ENCODE measurements around the gene CDHR1.
"Not testable (repeated sequence)": the region's sequence is repeated elsewhere in the genome, so short reads cannot be mapped to it uniquely, and the experiment has no call there.

CDHR1 gene

DNA sequence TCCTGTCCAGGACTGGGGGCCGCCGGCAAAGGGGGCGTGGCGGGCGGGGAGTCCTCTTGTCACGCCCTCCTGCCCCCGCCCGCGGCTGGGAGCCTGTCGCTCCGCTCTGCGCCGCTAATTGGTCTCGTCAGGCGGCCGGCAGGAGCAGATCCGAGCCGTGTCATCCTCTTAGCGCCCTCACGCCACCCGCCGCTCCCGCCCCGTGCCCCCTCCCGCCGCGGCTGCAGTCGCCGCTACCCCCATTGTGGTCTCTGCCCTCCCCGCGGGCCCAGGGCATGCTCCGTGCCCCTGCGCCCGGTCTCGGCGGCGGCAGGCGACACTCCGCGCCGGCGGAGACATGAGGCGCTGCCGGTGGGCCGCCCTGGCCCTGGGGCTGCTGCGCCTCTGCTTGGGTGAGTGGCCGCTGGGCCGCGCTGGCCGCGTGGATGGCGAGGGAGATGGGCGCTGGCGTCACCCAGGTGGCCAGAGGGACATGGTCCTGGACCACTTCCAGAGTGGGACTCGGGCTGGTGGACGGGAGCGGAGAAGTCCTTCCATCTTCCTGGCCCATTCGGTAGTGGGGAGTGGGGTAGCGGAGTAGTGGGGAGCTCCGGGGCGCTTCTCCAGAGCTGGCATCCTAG, at the start of gene CDHR1:
Gene CDHR1, plus strand, starts transcription at position 114 of the 620 bp plus-strand sequence. Its CDS starts 224 bp downstream, at position 338.
- peak; percentile 70 for DNase-seq

DNA sequence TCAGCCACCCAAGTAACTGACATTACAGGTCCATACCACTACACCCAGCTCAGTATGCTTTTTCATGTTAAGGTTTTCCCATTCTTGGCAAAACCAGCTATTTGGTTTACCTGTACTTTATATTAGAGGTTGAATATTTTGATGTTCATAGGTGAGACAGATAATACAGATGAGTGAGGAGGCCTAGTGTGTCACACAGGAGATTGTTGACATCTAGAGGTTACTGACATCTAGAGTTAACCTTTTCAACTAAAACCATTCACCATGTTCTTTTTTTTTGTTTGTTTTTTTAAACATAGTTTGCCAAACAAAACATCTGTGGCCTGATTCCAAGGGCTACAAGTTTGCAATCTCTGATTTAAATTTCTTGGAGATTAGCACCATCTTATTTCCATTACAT, 47.0 kb upstream of the CDHR1 start:
- no peak for DNase-seq

DNA sequence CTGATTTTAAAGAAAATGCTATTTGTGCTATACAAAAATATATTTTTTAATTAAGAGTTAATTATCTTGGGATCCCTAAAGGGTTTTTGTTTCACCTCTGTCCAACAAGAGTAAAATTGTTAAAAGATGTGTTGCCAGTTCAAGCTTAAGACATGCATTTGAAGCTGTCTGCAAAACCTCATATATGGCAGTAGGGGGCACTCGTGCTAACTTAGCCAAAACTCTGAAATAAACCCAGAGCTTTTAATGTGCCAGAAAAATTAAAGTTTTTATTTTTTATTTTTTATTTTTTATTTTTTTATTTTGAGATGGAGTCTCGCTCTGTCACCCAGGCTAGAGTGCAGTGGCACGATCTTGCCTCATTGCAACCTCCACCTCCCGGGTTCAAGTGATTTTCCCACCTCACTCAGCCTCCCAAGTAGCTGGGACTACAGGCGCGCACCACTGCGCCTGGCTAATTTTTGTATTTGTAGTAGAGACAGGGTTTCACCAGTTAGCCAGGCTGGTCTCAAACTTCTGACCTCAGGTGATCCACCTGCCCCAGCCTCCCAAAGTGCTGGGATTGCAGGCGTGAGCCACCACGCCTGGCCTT, 46.2 kb upstream of the CDHR1 start:
- DNase-seq: peak; percentile 63

DNA sequence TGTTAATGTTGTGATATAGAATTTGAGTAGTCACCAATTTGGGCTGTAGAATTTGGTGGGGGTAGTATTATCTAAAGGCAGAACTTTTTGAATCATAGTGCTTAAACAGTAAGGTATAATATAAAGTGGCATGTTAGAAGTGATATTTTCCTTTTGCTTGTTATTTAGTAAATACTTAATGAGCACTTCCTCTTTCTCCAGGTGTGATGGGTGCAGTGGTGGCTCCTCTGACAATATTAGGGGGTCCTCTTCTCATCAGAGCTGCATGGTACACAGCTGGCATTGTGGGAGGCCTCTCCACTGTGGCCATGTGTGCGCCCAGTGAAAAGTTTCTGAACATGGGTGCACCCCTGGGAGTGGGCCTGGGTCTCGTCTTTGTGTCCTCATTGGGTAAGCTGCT, 44.5 kb upstream of the CDHR1 start:
- no peak for DNase-seq

DNA sequence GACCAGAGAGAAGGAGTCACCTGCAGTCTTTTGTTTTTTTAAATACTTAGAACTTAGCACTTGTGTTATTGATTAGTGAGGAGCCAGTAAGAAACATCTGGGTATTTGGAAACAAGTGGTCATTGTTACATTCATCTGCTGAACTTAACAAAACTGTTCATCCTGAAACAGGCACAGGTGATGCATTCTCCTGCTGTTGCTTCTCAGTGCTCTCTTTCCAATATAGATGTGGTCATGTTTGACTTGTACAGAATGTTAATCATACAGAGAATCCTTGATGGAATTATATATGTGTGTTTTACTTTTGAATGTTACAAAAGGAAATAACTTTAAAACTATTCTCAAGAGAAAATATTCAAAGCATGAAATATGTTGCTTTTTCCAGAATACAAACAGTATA, 41.6 kb upstream of the CDHR1 start:
- DNase-seq: no peak

DNA sequence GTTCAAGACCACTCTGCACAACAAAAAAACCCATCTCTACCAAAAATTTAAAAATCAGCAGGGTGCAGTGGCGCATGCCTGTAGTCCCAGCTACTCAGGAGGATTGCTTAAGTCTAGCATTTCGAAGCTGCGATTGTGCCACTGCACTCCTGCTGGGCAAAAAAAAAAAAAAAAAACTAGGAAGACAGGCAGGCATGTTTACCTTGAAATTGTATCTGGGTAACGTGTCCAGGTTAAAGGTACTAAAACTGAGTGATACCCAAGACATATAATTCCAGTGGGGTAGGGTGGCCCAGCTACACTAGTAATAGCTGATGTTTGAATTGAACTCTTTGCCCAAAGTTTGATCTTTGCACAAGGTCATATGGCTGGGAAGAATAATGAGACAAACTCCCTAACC, 38.8 kb upstream of the CDHR1 start:
- no peak for DNase-seq

DNA sequence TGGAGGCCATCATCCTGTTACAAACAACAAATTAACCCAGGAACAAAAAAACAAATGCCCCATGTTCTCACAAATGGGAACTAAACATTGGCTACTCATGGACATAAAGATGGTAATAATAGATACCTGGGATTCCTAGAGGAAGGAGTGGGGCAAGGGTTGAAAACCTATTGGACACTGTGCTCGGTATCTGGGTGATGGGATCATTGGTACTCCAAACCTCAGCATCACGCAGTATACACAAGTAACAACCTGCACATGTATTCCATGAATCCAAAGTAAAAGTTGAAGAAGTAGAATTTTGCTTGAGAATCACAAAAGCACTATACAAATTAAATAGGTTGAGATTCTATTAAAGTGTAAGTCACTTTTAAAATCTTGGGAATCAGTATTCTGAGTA, 38.3 kb upstream of the CDHR1 start:
- DNase-seq: no peak

DNA sequence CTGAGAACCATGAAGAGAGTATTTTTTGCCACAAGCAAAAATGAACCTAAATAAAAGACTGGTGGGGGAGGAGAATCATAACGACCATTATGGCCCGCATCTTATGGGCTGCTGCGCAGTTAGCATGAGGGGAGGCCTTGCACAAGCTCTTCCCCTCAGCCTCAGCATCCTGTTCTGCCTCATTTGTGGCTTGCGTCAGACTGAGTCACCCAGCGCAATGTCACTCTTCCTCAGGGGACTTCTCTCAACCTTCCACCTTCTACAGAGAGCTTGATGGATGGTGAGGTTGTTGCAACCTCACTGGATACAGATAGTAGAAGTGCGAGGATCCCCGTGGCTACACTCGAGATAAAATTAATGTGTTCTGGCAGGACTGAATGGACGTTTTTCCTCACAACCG, 37.6 kb upstream of the CDHR1 start:
- DNase-seq: peak; percentile 30

DNA sequence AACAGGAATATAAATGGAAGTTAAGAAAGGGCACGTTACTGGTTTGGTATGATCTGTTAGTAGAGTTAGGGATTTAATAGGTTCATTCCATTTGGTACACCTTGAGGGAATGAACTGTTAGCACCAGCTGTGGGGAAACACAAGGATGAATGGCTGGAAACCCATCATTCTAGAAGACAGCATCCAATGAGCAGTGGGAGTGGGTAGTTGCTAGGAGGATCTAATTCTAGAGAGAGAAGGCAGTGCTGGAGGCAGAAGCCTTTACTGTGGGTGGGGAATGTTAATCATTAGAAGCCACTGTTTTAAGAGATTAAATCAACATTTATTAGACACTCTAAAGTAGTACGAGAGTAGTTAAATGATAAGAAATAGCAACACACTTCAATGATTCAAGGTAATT, 36.3 kb upstream of the CDHR1 start:
- no peak for DNase-seq

DNA sequence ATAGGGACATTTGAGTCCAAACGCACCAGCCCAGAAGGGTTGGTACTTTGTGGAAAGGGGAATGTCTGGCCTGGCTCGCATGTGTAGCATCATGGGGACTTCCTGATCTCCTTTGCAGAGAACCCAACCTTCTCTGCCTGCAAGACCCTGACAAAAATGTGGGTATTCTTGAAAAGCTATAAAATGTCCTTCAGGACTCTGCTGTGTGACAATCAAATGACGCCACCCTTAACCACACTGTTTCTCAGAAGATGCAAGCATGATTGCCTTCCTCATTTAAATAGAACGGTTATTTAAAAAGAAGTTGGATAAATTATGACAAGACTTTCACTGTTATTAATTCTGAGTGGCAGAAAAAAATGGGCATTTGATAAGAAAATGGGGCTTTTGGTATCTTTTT, 35.8 kb upstream of the CDHR1 start:
- no peak for DNase-seq

DNA sequence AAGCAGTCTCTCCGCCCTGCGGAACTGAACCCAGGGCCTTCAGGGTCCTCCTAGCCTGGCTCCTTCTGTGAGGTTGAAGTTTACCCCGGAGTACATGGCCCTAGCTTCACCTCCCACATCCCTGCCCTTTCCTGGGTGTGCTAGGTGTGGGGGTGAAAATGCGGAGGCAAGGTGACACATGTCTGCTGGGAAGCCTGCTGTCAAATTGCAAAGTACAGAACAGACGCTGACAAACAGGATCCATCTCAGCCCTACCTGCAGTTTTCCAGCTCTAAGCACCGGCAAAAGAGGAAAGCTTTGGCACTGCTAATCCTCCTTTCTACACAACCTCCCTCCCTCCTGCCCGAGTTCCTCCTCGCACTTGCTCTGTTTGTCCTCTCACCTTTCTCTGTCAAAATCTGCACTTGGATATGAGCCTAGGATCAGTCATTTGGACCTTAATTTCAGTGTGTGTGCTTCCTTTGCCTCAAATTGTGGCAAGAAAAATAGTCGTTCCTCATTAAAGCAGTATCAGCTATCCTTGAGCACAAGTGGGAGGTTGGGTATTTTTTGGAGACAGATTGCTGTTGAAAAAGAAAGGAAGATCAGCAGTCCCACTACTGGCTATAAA, 35.2 kb upstream of the CDHR1 start:
- DNase-seq: no peak

DNA sequence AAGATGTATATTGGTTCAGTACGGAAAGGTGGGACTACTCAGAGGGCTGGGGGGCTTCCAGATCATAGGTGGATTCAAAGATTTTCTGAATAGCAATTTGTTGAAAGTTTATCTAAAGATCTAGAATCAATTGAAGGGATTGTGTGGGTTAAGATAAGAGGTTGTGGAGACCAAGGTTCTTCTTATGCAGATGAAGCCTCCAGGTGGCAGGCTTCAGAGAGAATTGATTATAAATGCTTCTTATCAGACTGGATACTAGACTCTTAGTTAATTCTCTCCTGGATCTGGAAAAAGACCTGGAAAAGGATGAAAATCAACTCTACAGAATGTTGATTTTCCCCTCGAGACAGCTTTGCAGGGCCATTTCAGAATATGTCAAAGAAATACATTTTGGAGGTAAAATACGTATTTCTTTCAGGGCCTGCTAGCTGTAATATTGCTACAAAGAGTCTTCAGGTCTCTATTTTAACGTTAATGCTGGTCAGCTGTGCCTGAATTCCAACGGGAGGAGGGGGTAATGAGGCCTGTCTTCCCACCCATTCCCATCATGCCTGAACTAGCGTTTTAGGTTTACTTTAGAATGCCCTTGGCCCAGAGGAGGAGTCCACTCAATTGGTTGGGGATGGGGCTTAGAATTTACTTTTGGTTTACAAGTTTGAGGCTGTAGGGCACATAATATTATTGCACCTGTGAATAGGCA, 33.5 kb upstream of the CDHR1 start:
- no peak for DNase-seq

DNA sequence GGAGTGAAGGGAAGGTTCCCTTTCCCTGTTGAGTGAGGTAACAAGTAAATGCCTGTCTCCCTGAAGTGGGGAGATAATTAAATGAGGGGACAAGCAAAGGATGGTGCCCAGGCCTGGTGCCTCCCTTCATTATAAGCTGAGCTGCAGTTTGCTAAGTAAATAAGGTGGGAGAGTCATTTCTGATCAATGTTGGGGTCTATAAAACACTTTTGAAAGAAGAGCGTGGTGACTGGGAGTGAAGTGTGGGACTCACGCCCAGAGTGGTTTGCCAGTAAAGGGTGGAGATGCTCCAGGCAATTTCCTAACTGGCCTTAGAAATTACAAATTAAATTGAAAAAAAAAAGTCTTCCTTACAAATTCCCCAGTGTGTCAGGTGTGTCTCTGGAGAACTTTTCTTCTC, 30.3 kb upstream of the CDHR1 start:
- DNase-seq: no peak

DNA sequence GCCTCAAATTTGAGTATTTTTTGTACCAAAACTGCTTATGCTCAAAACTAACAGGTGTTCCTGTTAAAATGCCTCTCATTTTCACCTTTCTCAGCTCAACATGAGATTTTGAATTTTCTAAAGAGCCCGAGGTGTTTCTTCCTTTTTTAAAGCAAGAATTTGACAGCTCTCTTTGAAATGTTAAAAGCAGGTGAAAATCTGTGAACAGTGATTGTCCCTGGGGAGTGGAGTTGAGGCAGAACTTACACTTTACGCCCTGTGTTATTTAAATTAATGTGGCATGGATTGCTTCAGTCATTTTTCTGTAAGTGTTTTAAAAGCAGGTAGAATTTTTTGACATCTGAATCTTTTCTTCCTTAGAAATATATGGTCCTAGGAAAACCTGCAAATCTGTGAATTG, 29.9 kb upstream of the CDHR1 start:
- no peak for DNase-seq

DNA sequence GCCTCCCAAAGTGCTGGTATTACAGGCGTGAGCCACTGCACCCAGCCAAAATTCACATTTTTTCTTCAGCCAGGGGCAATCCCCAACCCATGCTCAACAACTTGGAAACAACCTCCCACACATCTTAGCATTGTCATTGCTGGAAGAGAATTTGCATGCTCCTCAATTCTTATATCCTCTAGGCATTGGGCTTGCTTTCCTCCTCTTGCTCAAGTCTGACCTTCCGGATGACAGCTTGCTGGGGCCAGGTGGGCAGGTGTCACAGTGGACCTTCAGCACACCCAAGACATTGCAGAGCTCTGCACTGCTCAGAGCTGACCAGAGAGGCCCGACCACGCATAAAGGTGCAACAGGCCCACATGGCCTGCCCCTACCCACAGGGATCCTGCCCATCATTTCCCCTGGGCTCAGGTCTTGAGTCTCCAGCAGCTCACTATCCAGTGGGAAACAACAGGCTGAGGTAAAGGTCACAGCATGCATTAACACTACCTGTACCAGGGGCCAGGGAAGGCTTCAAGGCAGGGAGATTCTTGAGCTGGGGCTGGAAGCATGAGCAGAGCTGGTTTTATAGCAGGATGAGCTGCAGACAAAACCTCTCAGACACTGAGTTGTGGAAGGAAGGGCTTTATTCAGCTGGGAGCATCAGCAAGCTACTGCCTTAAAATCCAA, 27.6 kb upstream of the CDHR1 start:
- DNase-seq: no peak

DNA sequence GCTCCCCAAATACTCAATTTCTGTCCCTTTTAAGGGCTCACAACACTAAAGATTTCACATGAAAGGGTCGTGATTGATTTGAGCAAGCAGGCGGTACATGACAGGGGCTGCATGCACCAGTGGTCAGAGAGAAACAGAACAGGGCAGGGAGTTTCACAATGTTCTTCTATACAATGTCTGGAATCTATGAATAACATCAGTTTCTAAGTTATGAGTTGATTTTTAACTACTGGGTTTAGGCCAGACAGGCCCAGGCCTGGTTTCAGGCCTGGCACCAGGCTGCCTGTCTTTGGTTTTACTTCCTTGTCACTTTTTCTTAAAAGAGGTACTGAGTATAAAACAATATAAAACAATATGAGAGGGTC, 27.1 kb upstream of the CDHR1 start:
- DNase-seq: not testable (repeated sequence)

DNA sequence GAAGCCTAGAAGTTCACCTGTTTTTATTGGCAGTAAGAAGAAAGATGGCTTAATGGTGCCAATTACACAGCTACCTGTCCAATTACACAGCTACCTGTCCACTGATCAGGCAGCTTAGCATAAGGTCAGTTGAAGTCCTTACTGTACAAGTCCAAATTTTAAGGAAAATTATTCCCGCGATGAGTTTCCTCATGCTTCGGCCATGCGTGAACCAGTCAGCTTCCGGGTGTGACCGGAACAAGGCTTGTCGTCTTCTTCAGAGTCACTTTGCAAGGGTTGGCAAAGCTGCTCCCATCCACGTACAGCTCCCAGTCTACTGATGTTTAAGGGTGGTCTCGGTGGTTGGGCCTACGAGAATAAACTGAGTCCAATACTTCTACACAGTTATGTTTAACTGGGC, 26.0 kb upstream of the CDHR1 start:
- not testable (repeated sequence) for DNase-seq

DNA sequence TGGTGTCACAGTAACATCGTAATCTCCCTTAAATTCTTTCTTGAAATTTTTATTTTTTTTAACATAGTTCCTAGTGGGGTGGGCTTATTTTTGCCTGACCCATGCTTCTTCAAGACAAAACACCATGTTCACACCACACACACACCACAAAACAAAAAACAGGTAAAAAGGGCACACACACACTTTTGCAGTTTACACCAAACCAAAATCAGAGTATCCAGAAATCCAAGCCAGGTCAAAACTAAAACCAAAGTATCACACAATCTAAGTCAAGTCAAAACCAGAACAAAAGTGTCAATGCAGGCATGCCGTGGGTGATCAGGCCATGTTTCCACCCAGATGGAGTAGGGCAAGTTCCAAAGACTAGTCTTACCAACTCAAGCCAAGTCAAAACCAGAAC, 23.1 kb upstream of the CDHR1 start:
- DNase-seq: not testable (repeated sequence)

DNA sequence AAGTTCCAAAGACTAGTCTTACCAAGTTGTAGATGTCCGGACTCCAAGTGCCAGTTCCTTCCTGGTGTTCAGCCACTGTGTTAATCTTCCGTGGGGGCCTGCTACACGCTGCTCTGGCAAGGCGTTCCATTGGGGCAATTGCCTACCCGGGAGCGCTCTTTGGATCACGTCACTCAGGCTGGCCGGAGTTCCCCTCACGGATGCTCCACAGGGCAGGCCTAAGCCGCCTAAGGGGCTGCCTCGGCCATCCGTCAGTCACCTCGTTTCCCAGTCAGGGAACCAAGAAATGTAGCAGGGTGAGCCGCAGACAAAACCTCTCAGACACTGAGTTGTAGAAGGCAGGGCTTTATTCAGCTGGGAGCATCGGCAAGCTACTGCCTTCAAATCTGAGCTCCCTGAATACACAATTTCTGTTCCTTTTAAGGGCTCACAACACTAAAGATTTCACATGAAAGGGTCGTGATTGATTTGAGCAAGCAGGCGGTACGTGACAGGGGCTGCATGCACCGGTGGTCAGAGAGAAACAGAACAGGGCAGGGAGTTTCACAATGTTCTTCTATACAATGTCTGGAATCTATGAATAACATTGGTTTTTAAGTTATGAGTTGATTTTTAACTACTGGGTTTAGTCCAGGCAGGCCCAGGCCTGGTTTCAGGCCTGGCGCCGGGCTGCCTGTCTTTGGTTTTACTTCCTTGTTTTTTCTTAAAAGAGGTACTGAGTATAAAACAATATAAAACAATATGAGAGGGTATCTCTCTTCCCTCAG, 22.5 kb upstream of the CDHR1 start:
- DNase-seq: not testable (repeated sequence)

DNA sequence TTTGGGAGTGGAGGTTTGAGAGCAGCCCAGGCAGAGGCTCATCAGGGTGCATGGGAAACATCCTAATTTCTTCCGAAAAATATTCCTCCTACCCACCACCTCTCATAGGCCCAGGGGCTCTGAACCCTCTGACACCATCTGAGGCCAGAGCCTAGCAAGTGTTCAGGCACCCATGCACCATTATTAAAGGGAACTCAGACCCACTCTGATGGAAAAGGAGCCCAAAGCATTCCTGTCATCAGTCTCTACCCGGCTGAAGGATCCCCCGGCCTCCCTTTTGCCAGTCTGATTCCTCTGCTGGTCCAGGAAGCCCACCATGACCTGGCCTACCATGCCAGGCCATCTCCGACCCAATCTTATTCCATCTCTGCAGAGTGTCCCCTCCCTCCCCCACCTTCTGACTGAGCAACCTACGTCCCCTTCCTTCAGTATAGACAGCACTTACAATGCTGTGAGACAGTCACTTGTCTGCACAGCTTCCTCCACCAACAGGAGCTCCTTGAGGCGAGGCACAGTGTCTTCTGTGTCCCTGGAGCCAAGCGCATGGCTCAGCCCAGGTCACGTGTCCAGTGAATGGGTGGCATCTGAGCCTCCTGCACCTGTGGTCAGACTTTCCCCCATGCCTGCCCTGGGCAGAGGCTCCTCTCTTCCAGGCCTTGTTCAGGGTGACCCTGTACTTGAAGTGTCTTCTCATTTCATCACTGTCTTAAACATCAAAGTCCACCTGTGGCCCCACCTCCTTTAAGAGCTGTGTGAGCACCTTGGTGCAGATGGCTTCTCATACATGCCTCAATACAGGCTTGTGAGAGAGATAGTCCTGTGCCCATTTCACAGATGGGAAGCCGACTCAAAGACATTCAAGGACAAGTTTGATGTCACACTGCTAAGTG, 21.6 kb upstream of the CDHR1 start:
- no peak for DNase-seq

DNA sequence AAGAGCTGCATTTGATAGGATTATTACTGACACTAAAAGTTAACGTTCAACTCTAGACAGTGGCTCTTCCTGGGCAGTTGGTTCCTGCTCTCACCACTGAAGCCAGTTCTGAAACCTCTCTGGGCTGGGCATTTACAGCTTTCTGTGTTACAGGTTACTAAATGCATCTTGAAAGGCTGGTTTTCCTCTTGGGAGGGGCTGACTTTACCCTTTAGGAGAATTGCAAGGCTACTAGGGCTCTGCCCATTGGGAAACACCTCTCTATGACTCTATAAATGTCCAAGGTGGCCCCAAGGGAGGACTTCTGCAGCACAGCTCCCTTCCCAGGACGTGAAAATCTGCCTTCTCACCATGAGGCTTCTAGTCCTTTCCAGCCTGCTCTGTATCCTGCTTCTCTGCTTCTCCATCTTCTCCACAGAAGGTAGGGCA, 20.8 kb upstream of the CDHR1 start, which contains the start of gene GPR15LG:
Gene GPR15LG, plus strand, starts transcription at position 301 of the 429 bp plus-strand sequence. Its CDS starts 51 bp downstream, at position 352.
- DNase-seq: no peak
